Measurements from ENCODE around the gene ZXDC.

ZXDC gene

DNA sequence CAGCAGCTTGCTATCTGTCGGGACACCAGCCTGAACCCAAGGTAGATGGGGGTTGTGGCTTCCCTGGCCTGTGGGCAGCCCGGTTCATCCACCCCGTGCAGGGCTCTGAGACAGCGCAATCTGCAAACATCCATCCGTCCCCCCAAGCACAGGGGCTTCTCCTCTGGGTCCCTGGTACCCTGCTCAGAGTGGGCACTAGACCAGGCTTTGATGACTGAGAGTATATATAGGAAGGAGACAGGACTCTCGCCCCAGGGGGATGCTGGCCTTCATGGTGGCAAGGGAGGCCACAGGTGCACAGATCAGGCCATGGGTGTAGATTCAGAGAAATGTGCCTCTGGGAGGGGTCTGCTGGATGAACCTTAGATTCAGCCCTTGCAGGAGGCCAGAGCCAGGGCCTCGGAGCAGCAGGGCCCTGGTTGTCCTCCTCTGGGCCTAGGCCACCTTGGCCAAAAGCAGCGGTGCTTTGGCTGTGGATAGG is 40.7 kb downstream of the ZXDC start:
- no peak for ATAC-seq (replicated peaks)

GRCh38 chr3:126434264-126434590 is 41.5 kb downstream of the ZXDC start:
- no peaks in the 10 kb centered on the region for H3K27me3 Mint-ChIP-seq
- H3K27ac Mint-ChIP-seq: no peak overlapping the region
- H3K4me1 Mint-ChIP-seq (ENCODE audit: low read depth in 2 of 2): no peaks in the 10 kb centered on the region
- ATAC-seq (replicated peaks) (no peak), DNase-seq (no peak)
- peaks cover 17% of the 10 kb centered on the region for H3K36me3 Mint-ChIP-seq (ENCODE audit: insufficient read depth)
- no peak overlapping the region for H3K4me3 Mint-ChIP-seq
- H3K9me3 Mint-ChIP-seq: no peaks in the 10 kb centered on the region

More for the DNA sequence above, 40.7 kb downstream of the ZXDC start:
- H3K27ac Mint-ChIP-seq: no peak overlapping the region
- DNase-seq: no peak
- H3K36me3 Mint-ChIP-seq (ENCODE audit: insufficient read depth): peaks cover 21% of the 10 kb centered on the region
- no peaks in the 10 kb centered on the region for H3K9me3 Mint-ChIP-seq
- no peak overlapping the region for H3K4me3 Mint-ChIP-seq
- no peaks in the 10 kb centered on the region for H3K27me3 Mint-ChIP-seq
- no peaks in the 10 kb centered on the region for H3K4me1 Mint-ChIP-seq (ENCODE audit: low read depth in 2 of 2)

DNA sequence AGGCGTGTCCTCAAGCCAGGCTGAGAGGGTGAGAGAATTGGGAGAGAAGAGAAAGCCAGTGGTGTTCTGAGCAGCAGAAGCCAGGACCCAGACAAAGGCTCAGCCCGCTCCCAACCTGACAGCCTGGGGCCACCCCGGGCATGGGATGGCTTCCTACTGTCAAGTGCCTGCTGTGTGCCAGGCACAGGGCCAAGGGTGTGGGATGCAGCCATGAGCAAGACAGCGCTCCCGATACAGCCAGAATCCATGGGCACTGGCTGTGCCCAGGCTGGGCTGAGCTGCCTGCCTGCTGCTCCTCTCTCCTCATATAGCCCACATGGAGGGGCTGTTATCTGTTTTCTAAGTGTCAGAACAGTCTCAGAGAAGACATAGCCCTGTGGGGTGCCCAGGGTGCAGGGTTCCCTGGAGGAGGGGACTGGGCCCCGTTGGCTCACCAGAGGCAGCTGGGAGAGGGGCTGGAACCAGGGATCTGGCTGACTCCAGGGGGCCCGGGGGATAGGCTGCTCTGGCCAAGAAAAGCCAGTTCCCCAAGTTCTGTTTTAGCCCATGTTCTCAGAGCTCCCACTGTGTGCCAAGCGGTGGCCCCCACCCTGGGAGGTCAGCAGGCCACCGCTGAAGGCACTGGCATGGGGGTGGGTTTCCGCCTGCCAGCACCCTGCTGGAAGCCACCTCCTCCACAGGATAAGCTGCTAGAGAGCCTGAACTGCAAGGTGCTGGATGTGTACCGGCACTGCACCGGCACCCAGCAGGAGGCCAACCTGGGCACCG is 42.0 kb downstream of the ZXDC start:
- Mint-ChIP-seq H3K4me3 (no peak overlapping the region), H3K27ac (peak overlapping the region in 1 of 2 donors; percentile 59), H3K27me3 (no peaks in the 10 kb centered on the region), H3K9me3 (no peaks in the 10 kb centered on the region), H3K4me1 (ENCODE audit: low read depth in 2 of 2) (no peaks in the 10 kb centered on the region), H3K36me3 (ENCODE audit: insufficient read depth) (peaks cover 12% of the 10 kb centered on the region)
- DNase-seq: no peak
- no peak for ATAC-seq (replicated peaks)

- no peak for DNase-seq
These were observed 42.6 kb downstream of the ZXDC start for GRCh38 chr3:126433105-126433430.

GRCh38 chr3:126432361-126433104 is 43.2 kb downstream of the ZXDC start:
- peaks cover 12% of the 10 kb centered on the region for H3K36me3 Mint-ChIP-seq (ENCODE audit: insufficient read depth)
- no peaks in the 10 kb centered on the region for H3K27me3 Mint-ChIP-seq
- DNase-seq (no peak), ATAC-seq (replicated peaks) (no peak)
- H3K27ac Mint-ChIP-seq: no peak overlapping the region
- no peak overlapping the region for H3K4me3 Mint-ChIP-seq
- peaks cover 0 to 2% of the 10 kb centered on the region in 2 donors for H3K9me3 Mint-ChIP-seq
- no peaks in the 10 kb centered on the region for H3K4me1 Mint-ChIP-seq (ENCODE audit: low read depth in 2 of 2)

More at GRCh38 chr3:126433105-126433430, 42.6 kb downstream of the ZXDC start:
- Mint-ChIP-seq H3K36me3 (ENCODE audit: insufficient read depth) (peaks cover 12% of the 10 kb centered on the region), H3K27ac (peak overlapping the region in 1 of 2 donors; percentile 59), H3K9me3 (no peaks in the 10 kb centered on the region), H3K4me3 (no peak overlapping the region), H3K4me1 (ENCODE audit: low read depth in 2 of 2) (no peaks in the 10 kb centered on the region), H3K27me3 (no peaks in the 10 kb centered on the region)
- ATAC-seq (replicated peaks): no peak

- H3K9me3 Mint-ChIP-seq: peaks cover 0 to 2% of the 10 kb centered on the region in 2 donors
- no peak for ATAC-seq (replicated peaks)
- no peak overlapping the region for H3K4me3 Mint-ChIP-seq
- no peak overlapping the region for H3K27ac Mint-ChIP-seq
- H3K27me3 Mint-ChIP-seq: no peaks in the 10 kb centered on the region
- H3K36me3 Mint-ChIP-seq (ENCODE audit: insufficient read depth): peaks cover 3% of the 10 kb centered on the region
- H3K4me1 Mint-ChIP-seq (ENCODE audit: low read depth in 2 of 2): no peaks in the 10 kb centered on the region
- DNase-seq: no peak
These were observed 44.6 kb downstream of the ZXDC start for GRCh38 chr3:126431103-126431534.

GRCh38 chr3:126424751-126425150 is 50.9 kb downstream of the ZXDC start:
- DNase-seq (no peak), ATAC-seq (replicated peaks) (no peak)
- no peaks in the 10 kb centered on the region for H3K36me3 Mint-ChIP-seq (ENCODE audit: insufficient read depth)
- H3K4me3 Mint-ChIP-seq: no peak overlapping the region
- H3K27ac Mint-ChIP-seq: no peak overlapping the region
- peaks cover 0 to 6% of the 10 kb centered on the region in 2 donors for H3K4me1 Mint-ChIP-seq (ENCODE audit: low read depth in 2 of 2)
- H3K27me3 Mint-ChIP-seq: no peaks in the 10 kb centered on the region
- peaks cover 0 to 2% of the 10 kb centered on the region in 2 donors for H3K9me3 Mint-ChIP-seq

DNA sequence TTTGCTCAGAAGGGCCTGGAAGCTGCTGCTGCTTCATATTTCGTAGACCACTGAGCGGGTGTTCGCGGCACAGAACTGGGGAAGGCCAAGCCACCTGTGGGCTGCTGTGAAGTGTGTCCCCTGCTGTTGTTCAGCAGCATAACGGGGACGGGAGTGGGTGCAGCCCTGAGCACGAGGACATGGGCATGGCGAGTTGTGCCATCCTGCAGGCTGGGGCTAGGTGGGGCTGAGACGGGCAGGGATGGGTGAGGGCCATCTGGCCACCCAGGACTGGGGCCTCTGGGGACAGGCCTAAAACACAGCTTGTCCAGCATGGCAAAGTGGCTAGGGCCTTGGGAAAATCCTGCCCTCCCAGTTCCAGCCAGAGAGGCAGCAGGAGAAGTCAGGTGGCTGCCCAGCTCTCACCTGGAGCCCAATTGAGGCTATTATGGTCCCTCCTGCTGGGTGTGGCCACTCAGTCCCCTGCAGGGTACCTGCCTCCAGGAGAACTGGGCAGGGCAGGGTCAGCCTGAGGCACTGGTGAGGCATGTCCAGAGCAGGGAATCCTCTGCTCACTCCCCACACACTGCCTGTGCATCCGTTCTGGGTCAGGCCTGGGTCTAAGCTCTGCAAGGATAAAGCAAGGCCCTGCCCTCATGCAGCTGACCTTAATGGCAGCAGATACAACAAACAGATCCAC is 51.5 kb downstream of the ZXDC start:
- H3K9me3 Mint-ChIP-seq: peaks cover 0 to 2% of the 10 kb centered on the region in 2 donors
- H3K4me1 Mint-ChIP-seq (ENCODE audit: low read depth in 2 of 2): peaks cover 0 to 6% of the 10 kb centered on the region in 2 donors
- ATAC-seq (replicated peaks) (no peak), DNase-seq (no peak)
- H3K4me3 Mint-ChIP-seq: no peak overlapping the region
- H3K36me3 Mint-ChIP-seq (ENCODE audit: insufficient read depth): no peaks in the 10 kb centered on the region
- H3K27me3 Mint-ChIP-seq: no peaks in the 10 kb centered on the region
- no peak overlapping the region for H3K27ac Mint-ChIP-seq

- Mint-ChIP-seq H3K36me3 (ENCODE audit: insufficient read depth) (no peaks in the 10 kb centered on the region), H3K27ac (no peak overlapping the region), H3K4me1 (ENCODE audit: low read depth in 2 of 2) (peaks cover 0 to 6% of the 10 kb centered on the region in 2 donors), H3K27me3 (no peaks in the 10 kb centered on the region), H3K9me3 (peaks cover 0 to 2% of the 10 kb centered on the region in 2 donors), H3K4me3 (no peak overlapping the region)
- ATAC-seq (replicated peaks) (no peak), DNase-seq (no peak)
These were observed 52.3 kb downstream of the ZXDC start for GRCh38 chr3:126423191-126424038.

DNA sequence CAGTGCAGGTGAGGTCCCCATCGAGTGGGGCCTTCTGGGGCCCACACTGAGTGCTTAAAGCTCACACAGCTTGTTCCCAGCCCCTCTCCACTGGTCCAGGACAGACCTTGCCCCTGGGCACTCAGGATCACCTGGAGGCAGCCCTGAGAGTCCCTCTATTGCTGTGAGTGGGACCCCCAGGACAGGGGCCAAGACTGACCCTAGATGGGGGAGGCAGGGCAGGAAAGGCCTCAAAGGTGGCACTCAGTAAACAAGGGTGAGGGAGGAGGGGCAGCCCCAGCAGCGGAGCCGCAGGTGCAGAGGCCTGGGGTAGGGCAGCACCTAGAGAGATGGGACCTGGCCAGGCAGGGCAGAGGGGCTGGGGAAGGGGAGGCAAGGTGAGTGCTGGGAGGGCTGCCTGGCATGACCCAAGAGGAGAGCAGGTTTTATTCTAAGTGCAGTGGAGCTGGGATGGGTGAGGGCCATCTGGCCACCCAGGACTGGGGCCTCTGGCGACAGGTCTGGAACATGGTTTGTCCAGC is 53.1 kb downstream of the ZXDC start:
- no peak for DNase-seq
- Mint-ChIP-seq H3K4me3 (no peak overlapping the region), H3K27ac (no peak overlapping the region), H3K4me1 (ENCODE audit: low read depth in 2 of 2) (peaks cover 0 to 6% of the 10 kb centered on the region in 2 donors), H3K36me3 (ENCODE audit: insufficient read depth) (no peaks in the 10 kb centered on the region), H3K9me3 (peaks cover 0 to 1% of the 10 kb centered on the region in 2 donors), H3K27me3 (peaks cover 0 to under 1% of the 10 kb centered on the region in 2 donors)
- no peak for ATAC-seq (replicated peaks)

GRCh38 chr3:126422121-126422520 is 53.6 kb downstream of the ZXDC start:
- no peak overlapping the region for H3K4me3 Mint-ChIP-seq
- H3K27me3 Mint-ChIP-seq: peaks cover 0 to 6% of the 10 kb centered on the region in 2 donors
- no peak for ATAC-seq (replicated peaks)
- peaks cover 0 to 6% of the 10 kb centered on the region in 2 donors for H3K4me1 Mint-ChIP-seq (ENCODE audit: low read depth in 2 of 2)
- H3K9me3 Mint-ChIP-seq: no peaks in the 10 kb centered on the region
- peaks cover 5% of the 10 kb centered on the region for H3K36me3 Mint-ChIP-seq (ENCODE audit: insufficient read depth)
- H3K27ac Mint-ChIP-seq: no peak overlapping the region
- DNase-seq: no peak

DNA sequence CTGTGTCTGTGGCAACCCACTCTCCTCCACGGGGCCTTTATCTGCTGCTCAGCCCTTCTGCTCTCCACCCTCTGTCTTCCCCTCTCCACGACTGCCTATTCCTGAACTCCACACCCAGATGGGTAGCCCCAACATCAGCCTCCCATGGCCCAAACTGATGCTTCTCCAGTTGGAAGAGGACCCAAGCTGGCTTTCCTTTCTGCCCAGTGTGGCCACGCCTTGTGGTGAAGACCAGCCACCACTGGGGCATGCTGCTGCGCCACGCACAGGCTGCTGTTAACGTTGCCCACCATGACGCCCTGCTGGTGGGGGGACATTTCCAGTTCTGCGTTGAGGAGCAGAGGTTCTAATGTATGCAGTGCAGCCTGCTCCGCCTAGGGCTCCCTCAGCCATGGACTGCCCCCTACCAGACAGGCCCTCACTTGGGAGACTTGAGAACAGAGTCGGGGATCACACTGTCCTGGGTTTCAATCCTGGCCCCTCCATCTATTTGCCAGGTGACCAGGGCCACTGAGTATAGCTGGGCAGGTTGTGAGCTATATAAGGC is 54.0 kb downstream of the ZXDC start:
- no peak for DNase-seq
- Mint-ChIP-seq H3K36me3 (ENCODE audit: insufficient read depth) (peaks cover 5% of the 10 kb centered on the region), H3K27me3 (peaks cover 0 to 10% of the 10 kb centered on the region in 2 donors), H3K27ac (no peak overlapping the region), H3K4me3 (no peak overlapping the region), H3K4me1 (ENCODE audit: low read depth in 2 of 2) (peaks cover 0 to 6% of the 10 kb centered on the region in 2 donors), H3K9me3 (no peaks in the 10 kb centered on the region)
- no peak for ATAC-seq (replicated peaks)

Measured in effector memory CD8-positive, alpha-beta T cell (primary cell).